Stomach (tissue), 9 donors: ENCODE measurements around the gene TLK1. TPM values are rescaled to one million over a fixed set of nuclear protein-coding genes. Genes with fewer than 3 reads are reported as not detected.

ENCODE experiments used
- DNase-seq, 2 donors: peaks; one replicate each; pipeline versions ENCODE4 v3.0.0 to v3.0.0-alpha.2; 2013 to 2019
- H3K27ac ChIP-seq, 5 donors: fragments of 200-600 bp in 4 of 5; sonication (generic) in 4 of 5; one replicate each; pipeline ENCODE4 v1.5.1; 2013 to 2019; ENCODE audit warnings: mild to moderate bottlenecking in 1 of 5, moderate library complexity in 1 of 5
- H3K27me3 ChIP-seq, 3 donors: fragments of 200-600 bp; sonication (generic); one replicate each; pipeline ENCODE4 v1.5.1; 2017 to 2019; ENCODE audit warnings: mixed run types in 1 of 3
- H3K36me3 ChIP-seq, 4 donors: fragments of 200-600 bp; sonication (generic); 1 replicate in 3 of 4; 2 replicates in 1 of 4; pipeline ENCODE4 v1.5.1; 2016 to 2019
- H3K4me1 ChIP-seq, 4 donors: fragments of 200-600 bp; sonication (generic); one replicate each; pipeline ENCODE4 v1.5.1; 2016 to 2019
- H3K4me3 ChIP-seq, 4 donors: fragments of 200-600 bp; sonication (generic) in 3 of 4; one replicate each; pipeline ENCODE4 v1.5.1; 2016 to 2019; ENCODE audit warnings: mild to moderate bottlenecking in 1 of 4
- H3K9me3 ChIP-seq, 4 donors: fragments of 200-600 bp; sonication (generic); one replicate each; pipeline ENCODE4 v1.5.1; 2016 to 2019
- EP300 ChIP-seq: sonication (generic); formaldehyde crosslinking; IDR thresholded peaks from one replicate; pipeline ENCODE4 v1.6.1; 2017; ENCODE audit warnings: antibody characterized with exemption
- POLR2A ChIP-seq, 4 donors: fragments of 450-650 bp; IDR thresholded peaks; one replicate each; pipeline ENCODE4 v1.6.1; 2016; ENCODE audit warnings: antibody characterized with exemption in 4 of 4, control low read depth in 2 of 4, mild to moderate bottlenecking in 1 of 4, moderate library complexity in 1 of 4
- POLR2AphosphoS5 ChIP-seq, 3 donors: sonication (generic); formaldehyde crosslinking; IDR thresholded peaks; one replicate each; pipeline ENCODE4 v1.6.1; 2016; ENCODE audit warnings: antibody characterized with exemption in 3 of 3
- WGBS, 5 donors: extraction: QIAGEN DNeasy Blood & Tissue Kit in 3 of 5; methylation state at CpG; one replicate each; pipeline versions ENCODE4 v1.1.5 to v1.1.7; 2013 to 2018; 5-methylcytosine and 5-hydroxymethylcytosine counted together
- intact Hi-C: fragments of 100-400 bp; cut with DNase I; formaldehyde crosslinking; loops from one replicate; pipeline ENCODE4 v1.15.1; 2023; ENCODE audit warnings: low total_unique reads
- polyA plus RNA-seq, 3 donors: library from polyadenylated mRNA; stranded (reverse); fragments of 200-250 nt; gene quantifications; one replicate each; pipeline ENCODE4 v1.2.3, GENCODE V29; 2013
- total RNA-seq, 5 donors: library from RNA; depleted of rRNA; stranded (reverse); fragments of >200 nt; gene quantifications; one replicate each; pipeline versions ENCODE4 v1.1.0 to v1.2.3, GENCODE V29; 2014 to 2016
- TF ChIP-seq, protein P1 (sequence below), 7 experiments: fragments of 450-650 bp in 4 of 7; fragments of 200-600 bp in 3 of 7; sonication (generic) in 3 of 7; IDR thresholded peaks; one replicate each; pipeline ENCODE4 v1.5.1; 2016 to 2019; ENCODE audit warnings: antibody characterized with exemption in 7 of 7, control low read depth in 2 of 7, mild to moderate bottlenecking in 1 of 7
- donor health status: healthy with polysubstance abuse.
- donor health status: Bipolar disorder and iron deficiency.
- donor health status: healthy.

The TLK1 gene
- total and polyA plus RNA-seq, 8 donors = 10.1 to 135 (median 14.4) TPM

DNA sequence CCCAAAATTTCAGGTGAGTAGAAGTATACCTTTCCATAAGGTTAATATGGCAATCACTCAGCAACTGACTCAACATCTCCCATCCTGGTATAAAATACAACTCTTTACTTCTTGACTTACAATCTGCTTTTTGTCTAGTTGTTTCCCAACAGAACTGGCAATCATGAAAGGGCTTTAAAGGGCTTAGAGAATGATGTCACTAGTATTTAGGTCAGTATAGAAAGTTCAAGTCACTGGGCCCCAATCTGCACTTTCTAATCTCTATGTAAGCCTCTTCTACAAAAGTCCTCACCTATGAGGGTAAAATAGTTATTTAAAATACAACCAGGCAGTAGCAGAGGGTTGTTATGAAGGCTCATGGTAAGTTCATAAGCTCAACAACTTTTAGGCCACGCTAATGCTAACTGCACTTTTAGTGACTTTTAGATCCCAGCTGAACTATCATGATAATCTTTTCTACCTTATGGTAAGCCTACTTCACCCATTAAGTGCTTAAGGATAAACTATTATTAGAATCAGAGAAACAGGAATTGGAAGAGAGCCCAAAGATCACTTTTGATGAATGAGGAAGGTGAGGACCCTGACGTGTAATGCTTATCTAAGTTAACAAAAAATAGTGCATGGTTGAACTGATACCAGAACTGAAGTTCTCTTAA lies 152.0 kb downstream of the TLK1 start:
- intact Hi-C loops = no loop called here
- 32 to 54% (median 45%) methylated on average over 2 of the region's 2 CpGs for WGBS, 5 donors
- no peak for TF ChIP-seq POLR2AphosphoS5 (IDR thresholded peaks at IDR 0.05)
- no peak for TF ChIP-seq EP300
- TF ChIP-seq, protein P1, sequence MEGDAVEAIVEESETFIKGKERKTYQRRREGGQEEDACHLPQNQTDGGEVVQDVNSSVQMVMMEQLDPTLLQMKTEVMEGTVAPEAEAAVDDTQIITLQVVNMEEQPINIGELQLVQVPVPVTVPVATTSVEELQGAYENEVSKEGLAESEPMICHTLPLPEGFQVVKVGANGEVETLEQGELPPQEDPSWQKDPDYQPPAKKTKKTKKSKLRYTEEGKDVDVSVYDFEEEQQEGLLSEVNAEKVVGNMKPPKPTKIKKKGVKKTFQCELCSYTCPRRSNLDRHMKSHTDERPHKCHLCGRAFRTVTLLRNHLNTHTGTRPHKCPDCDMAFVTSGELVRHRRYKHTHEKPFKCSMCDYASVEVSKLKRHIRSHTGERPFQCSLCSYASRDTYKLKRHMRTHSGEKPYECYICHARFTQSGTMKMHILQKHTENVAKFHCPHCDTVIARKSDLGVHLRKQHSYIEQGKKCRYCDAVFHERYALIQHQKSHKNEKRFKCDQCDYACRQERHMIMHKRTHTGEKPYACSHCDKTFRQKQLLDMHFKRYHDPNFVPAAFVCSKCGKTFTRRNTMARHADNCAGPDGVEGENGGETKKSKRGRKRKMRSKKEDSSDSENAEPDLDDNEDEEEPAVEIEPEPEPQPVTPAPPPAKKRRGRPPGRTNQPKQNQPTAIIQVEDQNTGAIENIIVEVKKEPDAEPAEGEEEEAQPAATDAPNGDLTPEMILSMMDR (IDR thresholded peaks at IDR 0.05) = no peak
- TF ChIP-seq POLR2A (IDR thresholded peaks at IDR 0.05) = no peak
- no peak for DNase-seq
- H3K9me3 ChIP-seq = no peaks in the 10 kb centered on the region
- H3K4me1 ChIP-seq = no peaks in the 10 kb centered on the region
- H3K27ac ChIP-seq = no peak overlapping the region
- H3K36me3 ChIP-seq = peaks cover 6 to 73% (median 63%) of the 10 kb centered on the region in 4 donors
- no peak overlapping the region for H3K4me3 ChIP-seq
- H3K27me3 ChIP-seq = no peaks in the 10 kb centered on the region

DNA sequence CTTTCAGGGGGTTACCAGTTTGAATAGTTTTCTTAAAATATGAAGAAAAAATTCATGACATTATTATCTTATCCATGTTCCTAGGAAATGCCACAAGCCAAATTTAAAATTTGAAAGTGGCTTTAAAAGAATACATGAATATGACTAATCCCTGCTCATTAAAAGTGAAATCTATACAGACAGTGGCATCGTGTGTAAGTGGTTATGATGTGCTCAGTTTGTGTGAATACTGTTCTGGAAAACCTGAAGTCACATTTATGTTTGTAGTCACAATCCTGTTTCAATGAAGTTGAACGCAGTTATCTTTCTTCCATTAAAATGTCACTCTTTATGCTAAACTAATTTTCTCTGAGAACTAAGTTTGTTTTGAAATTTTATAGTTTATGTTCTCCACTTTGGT lies 155.9 kb downstream of the TLK1 start:
- Histone ChIP-seq H3K4me3 (no peak overlapping the region), H3K4me1 (no peaks in the 10 kb centered on the region), H3K27ac (no peak overlapping the region), H3K36me3 (peaks cover 6 to 74% (median 71%) of the 10 kb centered on the region in 4 donors), H3K9me3 (no peaks in the 10 kb centered on the region), H3K27me3 (no peaks in the 10 kb centered on the region)
- no peak for TF ChIP-seq EP300
- TF ChIP-seq, protein P1 (IDR thresholded peaks at IDR 0.05) = no peak
- TF ChIP-seq POLR2A (IDR thresholded peaks at IDR 0.05) = no peak
- no peak for TF ChIP-seq POLR2AphosphoS5 (IDR thresholded peaks at IDR 0.05)
- 88 to 93% (median 89%) methylated on average over 2 of the region's 2 CpGs for WGBS, 5 donors
- intact Hi-C loops = no loop called here
- no peak for DNase-seq

DNA sequence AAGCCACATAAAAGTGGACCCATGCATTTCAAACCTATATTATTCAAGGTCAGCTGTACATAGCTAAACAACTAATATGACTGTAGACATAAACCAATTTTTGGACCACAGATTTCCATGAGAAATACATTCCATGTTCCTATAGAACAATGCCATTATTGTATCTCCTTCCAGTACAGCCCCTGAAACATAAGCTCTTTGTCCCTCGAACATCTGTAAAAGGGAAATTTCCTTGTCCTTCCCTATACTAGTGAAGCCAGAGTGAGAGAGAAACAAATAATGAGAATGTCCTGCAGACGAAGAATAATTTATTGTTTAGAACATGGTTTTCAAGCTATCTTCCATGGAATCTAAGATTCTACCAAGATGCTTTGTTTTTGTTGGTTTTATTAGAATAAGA lies 156.3 kb downstream of the TLK1 start:
- no peak overlapping the region for H3K4me3 ChIP-seq
- WGBS, 5 donors = 89 to 100% (median 94%) methylated on average over 2 of the region's 2 CpGs
- no peaks in the 10 kb centered on the region for H3K9me3 ChIP-seq
- H3K27ac ChIP-seq = no peak overlapping the region
- peaks cover 6 to 77% (median 72%) of the 10 kb centered on the region in 4 donors for H3K36me3 ChIP-seq
- TF ChIP-seq POLR2A (IDR thresholded peaks at IDR 0.05) (no peak), POLR2AphosphoS5 (IDR thresholded peaks at IDR 0.05) (no peak), EP300 (no peak)
- TF ChIP-seq, protein P1 (IDR thresholded peaks at IDR 0.05) = no peak
- H3K27me3 ChIP-seq = no peaks in the 10 kb centered on the region
- intact Hi-C loops = no loop called here
- DNase-seq = no peak
- no peaks in the 10 kb centered on the region for H3K4me1 ChIP-seq

DNA sequence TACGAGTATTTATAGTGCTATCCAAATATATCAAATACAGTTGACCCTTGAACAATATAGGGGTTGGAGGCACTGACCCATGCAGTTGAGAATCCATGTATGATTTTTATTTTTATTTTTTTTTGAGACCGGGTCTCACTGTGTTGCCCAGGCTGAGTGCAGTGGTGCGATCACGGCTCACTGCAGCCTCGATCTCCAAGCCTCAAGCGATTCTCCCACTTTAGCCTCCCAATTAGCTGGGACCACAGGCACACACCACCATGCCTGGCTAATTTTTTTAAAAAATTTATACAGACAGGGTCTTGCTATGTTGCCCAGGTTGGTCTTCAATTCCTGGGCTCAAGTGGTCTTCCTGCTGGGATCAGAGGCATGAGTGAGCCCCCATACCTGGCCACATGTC lies 161.0 kb downstream of the TLK1 start:
- Histone ChIP-seq H3K9me3 (no peaks in the 10 kb centered on the region), H3K36me3 (peaks cover 12 to 83% (median 76%) of the 10 kb centered on the region in 4 donors), H3K4me3 (no peak overlapping the region), H3K4me1 (no peaks in the 10 kb centered on the region), H3K27ac (no peak overlapping the region), H3K27me3 (no peaks in the 10 kb centered on the region)
- DNase-seq = no peak
- intact Hi-C loops = no loop called here
- WGBS, 5 donors = 91 to 97% (median 96%) methylated on average over 6 of the region's 6 CpGs
- TF ChIP-seq, protein P1 (IDR thresholded peaks at IDR 0.05) = no peak
- TF ChIP-seq EP300 = no peak
- TF ChIP-seq POLR2AphosphoS5 (IDR thresholded peaks at IDR 0.05) = no peak
- no peak for TF ChIP-seq POLR2A (IDR thresholded peaks at IDR 0.05)
